H1 (cell line): ENCODE results near the gene SPC24. TPM values are rescaled to one million over a fixed set of nuclear protein-coding genes. Genes with fewer than 3 reads are reported as not detected.
A peak's percentile ranks its signal among the peaks of the same experiment; 100 is the strongest.

Source experiments
- polyA plus RNA-seq, 7 experiments: library from polyadenylated mRNA; depleted of rRNA in 3 of 7; stranded (reverse) in 5 of 7; unstranded in 2 of 7; fragments of >200 nt in 5 of 7; fragments of 200-250 nt in 2 of 7; gene quantifications; 1 replicate in 5 of 7; 2 replicates in 1 of 7; 4 replicates in 1 of 7; pipeline versions ENCODE4 v1.2.1 to v1.2.3, GENCODE V29; 2011 to 2013; ENCODE audit warnings: missing spikeins in 2 of 7, mixed read lengths in 2 of 7
- total RNA-seq: library from RNA; stranded (reverse); fragmentation: NEBNext Ultra II Directional; extraction: Animal tissue kit (Norgen Biotek cat#: 25700); gene quantifications from 2 replicates; pipeline ENCODE4 v1.2.1, GENCODE V29; 2021
- TF ChIP-seq, protein P1 (sequence below), 3 experiments: IDR thresholded peaks; 1 replicate in 2 of 3; 2 replicates in 1 of 3; pipeline versions ENCODE4 v1.5.1 to v1.6.1; 2011; ENCODE audit warnings: low read length in 3 of 3, mild to moderate bottlenecking in 3 of 3, inconsistent platforms in 2 of 3, low read depth in 1 of 3, moderate library complexity in 1 of 3; ENCODE audit not compliant: insufficient read depth in 1 of 3; ENCODE audit errors: control extremely low read depth in 1 of 3

The SPC24 gene
- total and polyA plus RNA-seq, 2 of the 8 experiments (the other 6 are each of a cell fraction or from before 2014, with no cell fraction given): 17.7 to 42.4 TPM

DNA sequence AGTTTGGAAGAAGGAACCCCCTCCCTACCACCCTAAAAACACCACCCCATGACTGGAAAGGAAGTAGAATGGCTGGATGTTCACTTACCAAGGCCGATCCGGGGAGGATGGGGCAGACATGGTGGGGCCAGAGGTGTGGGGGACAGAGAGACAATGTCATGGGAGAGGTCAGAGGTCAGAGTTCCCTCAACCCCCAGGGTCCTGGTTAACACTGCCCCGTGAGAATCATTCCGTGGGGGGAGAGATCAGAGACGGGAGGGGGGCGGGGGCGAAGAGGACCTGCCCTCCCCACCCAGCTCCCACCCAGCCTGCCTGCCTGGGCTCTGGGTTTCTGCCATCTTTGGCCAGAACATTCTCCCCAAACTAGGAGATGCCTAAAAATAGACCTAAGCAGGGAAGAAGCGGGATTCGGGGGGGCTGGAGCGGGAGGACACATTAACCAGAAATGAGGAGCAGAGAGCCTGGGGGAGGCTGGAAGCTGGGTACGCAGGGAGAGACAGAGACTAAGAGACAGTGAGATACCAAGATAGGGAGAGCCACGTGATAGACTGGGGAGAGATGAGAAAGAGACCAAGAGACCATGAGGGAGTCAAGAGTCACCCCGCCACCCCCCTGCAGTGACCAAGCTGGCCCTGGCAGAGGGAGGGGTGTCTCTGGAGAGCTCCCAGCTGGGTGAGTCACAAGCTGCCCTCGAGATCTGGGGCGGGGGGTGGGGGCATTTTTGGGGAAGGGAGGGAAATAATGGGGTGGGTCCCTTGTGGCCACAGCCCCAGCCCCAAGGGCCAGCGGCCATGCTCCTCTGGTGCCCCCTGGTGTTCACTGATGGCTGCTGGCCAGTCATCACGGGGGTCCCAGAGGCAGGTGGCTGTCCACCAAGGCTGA lies 47.9 kb upstream of the SPC24 start (continued):
- TF ChIP-seq, protein P1, sequence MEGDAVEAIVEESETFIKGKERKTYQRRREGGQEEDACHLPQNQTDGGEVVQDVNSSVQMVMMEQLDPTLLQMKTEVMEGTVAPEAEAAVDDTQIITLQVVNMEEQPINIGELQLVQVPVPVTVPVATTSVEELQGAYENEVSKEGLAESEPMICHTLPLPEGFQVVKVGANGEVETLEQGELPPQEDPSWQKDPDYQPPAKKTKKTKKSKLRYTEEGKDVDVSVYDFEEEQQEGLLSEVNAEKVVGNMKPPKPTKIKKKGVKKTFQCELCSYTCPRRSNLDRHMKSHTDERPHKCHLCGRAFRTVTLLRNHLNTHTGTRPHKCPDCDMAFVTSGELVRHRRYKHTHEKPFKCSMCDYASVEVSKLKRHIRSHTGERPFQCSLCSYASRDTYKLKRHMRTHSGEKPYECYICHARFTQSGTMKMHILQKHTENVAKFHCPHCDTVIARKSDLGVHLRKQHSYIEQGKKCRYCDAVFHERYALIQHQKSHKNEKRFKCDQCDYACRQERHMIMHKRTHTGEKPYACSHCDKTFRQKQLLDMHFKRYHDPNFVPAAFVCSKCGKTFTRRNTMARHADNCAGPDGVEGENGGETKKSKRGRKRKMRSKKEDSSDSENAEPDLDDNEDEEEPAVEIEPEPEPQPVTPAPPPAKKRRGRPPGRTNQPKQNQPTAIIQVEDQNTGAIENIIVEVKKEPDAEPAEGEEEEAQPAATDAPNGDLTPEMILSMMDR (IDR thresholded peaks at IDR 0.05; ENCODE audit: control extremely low read depth in 1 of 3, insufficient read depth in 1 of 3, low read depth in 1 of 3, low read length in 3 of 3): peak; percentile 74 to 94 (median 90)
